Measurements from ENCODE around the gene ACIN1. TPM values are rescaled to one million over a fixed set of nuclear protein-coding genes. Genes with fewer than 3 reads are reported as not detected.

The ACIN1 gene
- total and polyA plus RNA-seq, 9 of the 15 experiments (the other 6 are each of a cell fraction or from before 2014, with no cell fraction given): 5.0 to 196 (median 129) TPM

DNA sequence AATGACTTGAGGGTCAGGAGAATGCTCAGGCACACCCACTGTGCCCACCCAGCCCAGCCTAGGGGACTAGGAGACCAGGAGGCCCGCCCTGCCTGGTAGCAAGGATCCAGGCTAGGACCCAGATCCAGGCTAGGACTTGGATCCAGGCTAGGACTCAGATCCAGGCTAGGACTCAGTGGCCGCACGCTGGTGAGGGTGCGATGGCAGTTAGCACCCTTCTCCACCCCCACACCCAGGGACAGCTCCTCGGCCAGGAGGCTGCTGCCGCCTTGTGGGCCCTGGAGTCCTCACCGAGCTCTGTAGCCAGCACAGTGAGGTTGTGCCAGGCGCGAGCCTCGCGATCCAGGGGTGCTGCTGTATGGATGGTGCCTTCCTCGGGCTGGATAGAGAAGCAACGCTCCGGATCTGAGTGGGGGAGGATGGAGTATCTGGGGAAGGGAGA lies 42.7 kb downstream of the ACIN1 start (continued):
- TF ChIP-seq, protein P1, sequence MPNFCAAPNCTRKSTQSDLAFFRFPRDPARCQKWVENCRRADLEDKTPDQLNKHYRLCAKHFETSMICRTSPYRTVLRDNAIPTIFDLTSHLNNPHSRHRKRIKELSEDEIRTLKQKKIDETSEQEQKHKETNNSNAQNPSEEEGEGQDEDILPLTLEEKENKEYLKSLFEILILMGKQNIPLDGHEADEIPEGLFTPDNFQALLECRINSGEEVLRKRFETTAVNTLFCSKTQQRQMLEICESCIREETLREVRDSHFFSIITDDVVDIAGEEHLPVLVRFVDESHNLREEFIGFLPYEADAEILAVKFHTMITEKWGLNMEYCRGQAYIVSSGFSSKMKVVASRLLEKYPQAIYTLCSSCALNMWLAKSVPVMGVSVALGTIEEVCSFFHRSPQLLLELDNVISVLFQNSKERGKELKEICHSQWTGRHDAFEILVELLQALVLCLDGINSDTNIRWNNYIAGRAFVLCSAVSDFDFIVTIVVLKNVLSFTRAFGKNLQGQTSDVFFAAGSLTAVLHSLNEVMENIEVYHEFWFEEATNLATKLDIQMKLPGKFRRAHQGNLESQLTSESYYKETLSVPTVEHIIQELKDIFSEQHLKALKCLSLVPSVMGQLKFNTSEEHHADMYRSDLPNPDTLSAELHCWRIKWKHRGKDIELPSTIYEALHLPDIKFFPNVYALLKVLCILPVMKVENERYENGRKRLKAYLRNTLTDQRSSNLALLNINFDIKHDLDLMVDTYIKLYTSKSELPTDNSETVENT (CRISPR knock-in tag; IDR thresholded peaks at IDR 0.05): no peak
- TF ChIP-seq RBFOX2 (IDR thresholded peaks at IDR 0.05; ENCODE audit: low read depth, low read length) (no peak), ASH1L (IDR thresholded peaks at IDR 0.05; ENCODE audit: borderline replicate concordance, low read depth, partially characterized antibody) (no peak), ARID2 (IDR thresholded peaks at IDR 0.05) (peak; percentile 61; the same call in 1 of the 2 replicates), EP400 (IDR thresholded peaks at IDR 0.05) (no peak), ESRRB (CRISPR knock-in tag; IDR thresholded peaks at IDR 0.05; ENCODE audit: borderline replicate concordance) (no peak), NCOA1 (IDR thresholded peaks at IDR 0.05; ENCODE audit: low read depth) (no peak), ZNF717 (CRISPR knock-in tag; IDR thresholded peaks at IDR 0.05) (no peak), ZBTB1 (CRISPR knock-in tag; IDR thresholded peaks at IDR 0.05; ENCODE audit: borderline replicate concordance, low read depth) (no peak), SETDB1 (IDR thresholded peaks at IDR 0.05; ENCODE audit: low read length) (no peak), ZNF384 (IDR thresholded peaks at IDR 0.05; ENCODE audit: low read depth, low read length) (no peak), NUFIP1 (IDR thresholded peaks at IDR 0.05; ENCODE audit: partially characterized antibody) (no peak), NR3C1 (CRISPR knock-in tag; IDR thresholded peaks at IDR 0.05) (no peak), KAT8 (IDR thresholded peaks at IDR 0.05; ENCODE audit: low read depth) (no peak), HIVEP1 (CRISPR knock-in tag; IDR thresholded peaks at IDR 0.05) (no peak), PHF21A (IDR thresholded peaks at IDR 0.05; ENCODE audit: borderline replicate concordance, low read depth) (no peak), NR2C2 (CRISPR knock-in tag; IDR thresholded peaks at IDR 0.05) (no peak), NR2C2 (tag; IDR thresholded peaks at IDR 0.05) (no peak), CAMTA2 (CRISPR knock-in tag; conservative IDR thresholded peaks at IDR 0.05) (no peak), CTBP1 (IDR thresholded peaks at IDR 0.05; ENCODE audit: borderline replicate concordance) (no peak; the same call in 1 of the 2 replicates), L3MBTL2 (IDR thresholded peaks at IDR 0.05) (no peak), ZNF431 (CRISPR knock-in tag; IDR thresholded peaks at IDR 0.05) (no peak)
- TF ChIP-seq, protein P2, sequence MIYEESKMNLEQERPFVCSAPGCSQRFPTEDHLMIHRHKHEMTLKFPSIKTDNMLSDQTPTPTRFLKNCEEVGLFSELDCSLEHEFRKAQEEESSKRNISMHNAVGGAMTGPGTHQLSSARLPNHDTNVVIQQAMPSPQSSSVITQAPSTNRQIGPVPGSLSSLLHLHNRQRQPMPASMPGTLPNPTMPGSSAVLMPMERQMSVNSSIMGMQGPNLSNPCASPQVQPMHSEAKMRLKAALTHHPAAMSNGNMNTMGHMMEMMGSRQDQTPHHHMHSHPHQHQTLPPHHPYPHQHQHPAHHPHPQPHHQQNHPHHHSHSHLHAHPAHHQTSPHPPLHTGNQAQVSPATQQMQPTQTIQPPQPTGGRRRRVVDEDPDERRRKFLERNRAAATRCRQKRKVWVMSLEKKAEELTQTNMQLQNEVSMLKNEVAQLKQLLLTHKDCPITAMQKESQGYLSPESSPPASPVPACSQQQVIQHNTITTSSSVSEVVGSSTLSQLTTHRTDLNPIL (CRISPR knock-in tag; IDR thresholded peaks at IDR 0.05): no peak
- TF ChIP-seq, protein P3, sequence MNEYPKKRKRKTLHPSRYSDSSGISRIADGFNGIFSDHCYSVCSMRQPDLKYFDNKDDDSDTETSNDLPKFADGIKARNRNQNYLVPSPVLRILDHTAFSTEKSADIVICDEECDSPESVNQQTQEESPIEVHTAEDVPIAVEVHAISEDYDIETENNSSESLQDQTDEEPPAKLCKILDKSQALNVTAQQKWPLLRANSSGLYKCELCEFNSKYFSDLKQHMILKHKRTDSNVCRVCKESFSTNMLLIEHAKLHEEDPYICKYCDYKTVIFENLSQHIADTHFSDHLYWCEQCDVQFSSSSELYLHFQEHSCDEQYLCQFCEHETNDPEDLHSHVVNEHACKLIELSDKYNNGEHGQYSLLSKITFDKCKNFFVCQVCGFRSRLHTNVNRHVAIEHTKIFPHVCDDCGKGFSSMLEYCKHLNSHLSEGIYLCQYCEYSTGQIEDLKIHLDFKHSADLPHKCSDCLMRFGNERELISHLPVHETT (CRISPR knock-in tag; conservative IDR thresholded peaks at IDR 0.05 in 1 of 2, IDR thresholded peaks at IDR 0.05 in 1 of 2): no peak
- TF ChIP-seq, protein P4, sequence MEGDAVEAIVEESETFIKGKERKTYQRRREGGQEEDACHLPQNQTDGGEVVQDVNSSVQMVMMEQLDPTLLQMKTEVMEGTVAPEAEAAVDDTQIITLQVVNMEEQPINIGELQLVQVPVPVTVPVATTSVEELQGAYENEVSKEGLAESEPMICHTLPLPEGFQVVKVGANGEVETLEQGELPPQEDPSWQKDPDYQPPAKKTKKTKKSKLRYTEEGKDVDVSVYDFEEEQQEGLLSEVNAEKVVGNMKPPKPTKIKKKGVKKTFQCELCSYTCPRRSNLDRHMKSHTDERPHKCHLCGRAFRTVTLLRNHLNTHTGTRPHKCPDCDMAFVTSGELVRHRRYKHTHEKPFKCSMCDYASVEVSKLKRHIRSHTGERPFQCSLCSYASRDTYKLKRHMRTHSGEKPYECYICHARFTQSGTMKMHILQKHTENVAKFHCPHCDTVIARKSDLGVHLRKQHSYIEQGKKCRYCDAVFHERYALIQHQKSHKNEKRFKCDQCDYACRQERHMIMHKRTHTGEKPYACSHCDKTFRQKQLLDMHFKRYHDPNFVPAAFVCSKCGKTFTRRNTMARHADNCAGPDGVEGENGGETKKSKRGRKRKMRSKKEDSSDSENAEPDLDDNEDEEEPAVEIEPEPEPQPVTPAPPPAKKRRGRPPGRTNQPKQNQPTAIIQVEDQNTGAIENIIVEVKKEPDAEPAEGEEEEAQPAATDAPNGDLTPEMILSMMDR (IDR thresholded peaks at IDR 0.05 in 2 of 3, conservative IDR thresholded peaks at IDR 0.05 in 1 of 3; ENCODE audit: insufficient read depth in 2 of 3, low read depth in 1 of 3, low read length in 3 of 3): peak; percentile 73 to 82 (median 77)

All from K562 (cell line).